Motor neuron (in vitro differentiated cells): Measurements from ENCODE around the gene PPAT. TPM values are rescaled to one million over a fixed set of nuclear protein-coding genes. Genes with fewer than 3 reads are reported as not detected.
A peak's percentile ranks its signal among the peaks of the same experiment; 100 is the strongest.

Experiments
- ATAC-seq, 8 experiments: fragments of 200-7000 bp; cut with Tn5 transposase; replicated peaks in 6 of 8; 2 replicates each; pipeline ENCODE4 v1.8.0; 2021; ENCODE audit warnings: mild to moderate bottlenecking in 8 of 8, moderate library complexity in 8 of 8
- H3K27ac ChIP-seq, 2 donors: fragments of 250-450 bp; sonication (Bioruptor Pico); 2 replicates each; pipeline ENCODE4 v1.9.0; 2021; ENCODE audit warnings: antibody characterized with exemption in 2 of 2, mild to moderate bottlenecking in 2 of 2, moderate library complexity in 1 of 2
- H3K4me1 ChIP-seq, 2 donors: fragments of 250-450 bp; sonication (Bioruptor Pico); replicated peaks in 1 of 2; 2 replicates each; pipeline ENCODE4 v1.6.1; 2021; ENCODE audit warnings: antibody characterized with exemption in 2 of 2, mild to moderate bottlenecking in 2 of 2, moderate library complexity in 1 of 2
- H3K4me3 ChIP-seq, 5 donors: fragments of 250-450 bp; sonication (Bioruptor Pico); 2 replicates each; pipeline ENCODE4 v1.9.0; 2021; ENCODE audit warnings: antibody characterized with exemption in 5 of 5, mild to moderate bottlenecking in 5 of 5, moderate library complexity in 4 of 5
- WGBS, 10 experiments: fragments of 450-650 bp; shearing (Covaris generic); methylation state at CpG; one replicate each; pipeline ENCODE4 v1.0.0; 2022; 5-methylcytosine and 5-hydroxymethylcytosine counted together
- in situ Hi-C, 9 experiments: fragments of 400-800 bp; cut with MboI; loops; one replicate each; pipeline ENCODE4 v1.15.0; 2021; ENCODE audit warnings: low sequenced_read_pairs in 9 of 9, low pct_unique_long_range_greater_than_20kb in 2 of 9; ENCODE audit not compliant: unreplicated experiment in 9 of 9
- total RNA-seq, 8 experiments: library from RNA; unstranded; fragments of 300-600 nt; gene quantifications; 2 replicates each; pipeline versions ENCODE4 v1.2.3 to v1.2.4, GENCODE V29; 2022

Gene PPAT
- total RNA-seq, 8 experiments from 2014 or later: 23.7 to 44.0 (median 29.9) TPM

DNA sequence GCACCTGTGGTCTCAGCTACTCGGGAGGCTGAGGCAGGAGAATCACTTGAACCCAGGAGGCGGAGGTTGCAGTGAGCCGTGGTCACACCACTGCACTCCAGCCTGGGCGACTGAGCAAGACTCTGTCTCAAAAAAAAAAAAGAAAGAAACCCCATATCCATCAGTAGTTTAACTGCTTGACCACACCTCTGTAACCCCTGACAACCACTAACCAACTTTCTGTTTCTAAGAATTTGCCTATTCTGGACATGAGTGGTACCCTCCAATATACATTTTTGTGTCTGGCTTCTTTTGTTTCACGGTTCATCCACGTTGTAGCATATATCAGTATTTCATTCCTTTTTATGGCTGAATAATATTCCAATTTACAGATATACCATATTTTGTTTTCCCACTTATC is 9.1 kb downstream of the PPAT start:
- no peak for ATAC-seq
- Histone ChIP-seq H3K27ac (no peak overlapping the region), H3K4me1 (no peaks in the 10 kb centered on the region), H3K4me3 (no peak overlapping the region)
- in situ Hi-C loops: no loop called here
- WGBS, 10 experiments: 92 to 100% (median 100%) methylated on average over 1 to 6 of the region's 6 CpGs; no CpG with 5 or more reads in 1 of the 10 experiments

DNA sequence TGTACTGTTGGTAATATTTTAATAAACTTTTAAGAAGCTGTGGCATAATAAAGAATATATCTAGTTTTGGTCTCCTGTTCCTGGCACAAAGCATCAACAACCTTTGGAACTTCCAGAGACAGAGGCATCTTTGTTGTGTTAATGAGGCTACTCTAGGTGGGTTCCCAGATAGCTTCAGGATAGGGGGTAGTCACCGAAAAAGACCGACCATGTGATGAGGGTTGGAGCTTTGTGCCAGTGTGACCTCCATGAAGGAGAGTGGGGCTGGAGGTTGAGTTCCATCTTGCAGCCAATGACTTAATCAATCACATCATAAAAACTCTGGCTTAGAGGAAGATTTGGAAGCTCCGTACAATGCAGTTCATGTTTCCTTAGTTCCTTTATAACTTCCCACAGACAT is 9.9 kb downstream of the PPAT start:
- ATAC-seq: no peak

DNA sequence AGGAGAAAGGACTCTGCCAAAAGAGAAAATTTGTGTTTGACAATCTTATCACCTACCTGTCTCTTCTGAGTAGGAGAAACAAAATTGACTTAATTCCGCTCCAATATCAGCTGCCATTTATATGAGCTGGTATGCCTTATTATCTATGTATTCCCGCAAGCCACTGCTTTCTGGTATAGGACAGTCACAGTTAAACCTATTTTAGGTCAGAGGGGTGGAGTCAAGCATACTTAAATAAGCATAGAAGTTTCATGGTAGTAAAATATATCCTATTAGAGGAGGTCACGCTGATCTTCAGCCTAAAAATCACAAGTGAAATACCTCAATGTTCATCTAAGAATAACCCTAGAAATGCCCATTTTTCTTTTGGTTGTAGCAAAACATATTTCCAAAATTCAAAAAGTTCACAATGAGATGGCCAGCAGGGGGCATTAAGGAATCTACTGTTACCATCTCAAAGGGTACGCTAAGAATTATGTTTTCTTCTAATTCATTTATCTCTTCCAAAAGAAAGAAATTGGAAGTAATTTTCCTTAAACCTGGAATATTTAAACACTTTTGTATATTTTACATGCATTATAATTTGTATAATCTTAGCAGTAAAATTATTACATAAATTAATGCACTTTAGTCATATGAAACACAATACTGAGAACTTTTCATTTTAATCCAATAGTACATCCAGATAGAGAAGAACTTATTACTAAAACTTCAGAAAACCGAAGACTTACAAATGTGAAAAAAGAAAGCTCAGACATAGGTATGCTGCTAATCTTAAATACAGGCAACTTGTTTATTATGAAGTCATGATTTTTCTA is 10.5 kb downstream of the PPAT start:
- H3K27ac ChIP-seq: no peak overlapping the region
- H3K4me3 ChIP-seq: no peak overlapping the region
- H3K4me1 ChIP-seq: no peaks in the 10 kb centered on the region
- in situ Hi-C loops: no loop called here
- ATAC-seq: peak in 1 of 8 experiments; percentile 24
- 55 to 100% (median 85%) methylated on average over 2 to 5 of the region's 5 CpGs for WGBS, 10 experiments

More for the DNA sequence above, 9.9 kb downstream of the PPAT start:
- Histone ChIP-seq H3K27ac (no peak overlapping the region), H3K4me3 (no peak overlapping the region), H3K4me1 (no peaks in the 10 kb centered on the region)
- 20 to 100% (median 90%) methylated on average over 1 to 3 of the region's 3 CpGs; no CpG with 5 or more reads in 3 of the 10 experiments for WGBS, 10 experiments
- in situ Hi-C loops: no loop called here

DNA sequence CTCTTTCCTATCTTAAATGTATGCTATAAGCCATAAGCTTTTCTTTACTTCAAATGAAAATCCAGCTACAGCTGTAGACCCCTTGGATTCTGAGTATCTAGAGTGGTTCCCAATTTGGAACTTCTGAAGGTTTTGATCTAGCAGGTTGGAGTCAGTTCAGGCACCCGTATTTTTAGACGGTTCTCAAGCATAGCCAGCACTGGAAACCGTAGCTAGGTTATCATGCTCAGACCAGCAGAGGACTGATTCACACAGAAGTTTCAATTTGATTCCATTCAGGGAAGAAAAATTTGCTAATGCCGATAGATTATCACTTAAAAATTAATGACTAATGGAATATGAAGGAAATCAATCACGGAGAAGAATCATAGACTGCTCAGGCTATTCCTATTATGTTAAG is 11.2 kb downstream of the PPAT start:
- in situ Hi-C loops: no loop called here
- WGBS, 10 experiments: 82 to 100% (median 93%) methylated on average over 1 to 5 of the region's 5 CpGs
- no peaks in the 10 kb centered on the region for H3K4me1 ChIP-seq
- ATAC-seq: no peak
- no peak overlapping the region for H3K4me3 ChIP-seq
- H3K27ac ChIP-seq: no peak overlapping the region

DNA sequence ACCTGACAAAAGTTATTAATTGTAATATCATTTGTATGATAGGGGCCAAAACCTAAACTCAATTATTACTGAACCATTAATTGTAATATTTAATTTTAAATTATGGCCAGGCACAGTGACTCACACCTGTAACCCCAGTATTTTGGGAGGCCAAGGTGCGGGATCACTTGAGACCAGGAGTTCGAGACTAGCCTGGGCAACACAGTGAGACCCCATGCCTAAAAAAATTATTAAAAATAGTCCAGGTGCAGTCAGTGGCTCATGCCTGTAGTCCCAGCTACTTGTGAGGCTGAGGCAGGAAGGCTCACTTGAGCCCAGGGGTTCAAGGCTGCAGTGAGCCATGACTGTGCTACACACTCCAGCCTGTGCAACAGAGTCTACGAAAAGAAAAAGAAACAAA is 18.0 kb downstream of the PPAT start:
- WGBS, 10 experiments: 80 to 100% (median 98%) methylated on average over 1 to 3 of the region's 3 CpGs; no CpG with 5 or more reads in 2 of the 10 experiments
- in situ Hi-C loops: no loop called here
- H3K4me3 ChIP-seq: no peak overlapping the region

DNA sequence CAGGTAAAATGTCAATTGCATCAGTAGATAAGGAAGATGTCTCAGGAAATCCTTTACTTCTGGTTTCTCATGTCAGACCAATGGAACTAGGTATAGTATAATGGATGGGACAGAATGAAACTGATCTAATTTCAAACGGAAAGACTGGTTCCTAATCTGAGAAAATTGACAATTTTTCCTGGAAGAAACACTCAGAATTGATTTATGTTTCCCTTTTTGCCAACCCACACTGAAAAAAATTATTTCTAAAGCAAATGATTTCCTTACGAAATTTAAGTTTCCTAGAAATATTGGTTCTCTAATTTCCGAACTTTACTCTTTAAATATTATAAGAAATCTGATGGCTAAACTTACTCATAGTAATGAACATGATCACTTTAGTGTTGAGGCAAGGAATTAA is 19.1 kb downstream of the PPAT start:
- in situ Hi-C loops: no loop called here

More for the DNA sequence above, 18.0 kb downstream of the PPAT start:
- H3K27ac ChIP-seq: no peak overlapping the region
- ATAC-seq: no peak
- H3K4me1 ChIP-seq: no peaks in the 10 kb centered on the region

DNA sequence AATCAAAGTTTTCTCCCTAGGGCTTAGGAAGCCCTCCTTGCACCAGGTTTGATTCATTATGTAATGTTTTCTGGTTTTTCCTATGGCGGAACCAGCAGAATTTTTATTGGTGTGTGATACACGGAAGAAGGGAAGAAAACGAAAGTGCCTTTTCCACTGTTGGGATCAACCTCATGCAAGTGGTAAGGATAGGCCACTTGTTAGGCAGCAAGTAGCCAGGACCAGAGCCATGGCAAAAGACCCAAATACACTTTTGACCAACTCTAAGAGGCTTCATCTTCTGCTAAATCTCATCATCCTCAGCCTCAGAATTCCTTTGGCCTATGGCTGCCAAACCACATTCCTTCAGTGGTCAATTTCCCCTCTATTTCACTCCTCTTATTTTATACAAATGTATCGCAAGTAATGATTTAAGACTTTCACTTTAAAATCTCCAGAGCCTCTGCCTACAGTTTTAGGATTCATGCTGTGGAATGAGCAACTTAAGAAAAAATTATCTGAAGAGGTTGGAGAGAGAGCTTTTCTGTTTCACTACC is 21.2 kb downstream of the PPAT start:
- Histone ChIP-seq H3K27ac (no peak overlapping the region), H3K4me3 (no peak overlapping the region), H3K4me1 (peaks cover 4 to 20% of the 10 kb centered on the region in 2 donors)
- ATAC-seq: no peak
- WGBS, 10 experiments: 64 to 100% (median 90%) methylated on average over 1 to 4 of the region's 4 CpGs; no CpG with 5 or more reads in 3 of the 10 experiments
- in situ Hi-C loops: no loop called here

More for the DNA sequence above, 19.1 kb downstream of the PPAT start:
- H3K4me1 ChIP-seq: peaks cover 3 to 5% of the 10 kb centered on the region in 2 donors
- H3K4me3 ChIP-seq: no peak overlapping the region
- ATAC-seq: no peak
- 51 to 90% (median 83%) methylated on average over 2 to 3 of the region's 3 CpGs; no CpG with 5 or more reads in 2 of the 10 experiments for WGBS, 10 experiments
- H3K27ac ChIP-seq: no peak overlapping the region

DNA sequence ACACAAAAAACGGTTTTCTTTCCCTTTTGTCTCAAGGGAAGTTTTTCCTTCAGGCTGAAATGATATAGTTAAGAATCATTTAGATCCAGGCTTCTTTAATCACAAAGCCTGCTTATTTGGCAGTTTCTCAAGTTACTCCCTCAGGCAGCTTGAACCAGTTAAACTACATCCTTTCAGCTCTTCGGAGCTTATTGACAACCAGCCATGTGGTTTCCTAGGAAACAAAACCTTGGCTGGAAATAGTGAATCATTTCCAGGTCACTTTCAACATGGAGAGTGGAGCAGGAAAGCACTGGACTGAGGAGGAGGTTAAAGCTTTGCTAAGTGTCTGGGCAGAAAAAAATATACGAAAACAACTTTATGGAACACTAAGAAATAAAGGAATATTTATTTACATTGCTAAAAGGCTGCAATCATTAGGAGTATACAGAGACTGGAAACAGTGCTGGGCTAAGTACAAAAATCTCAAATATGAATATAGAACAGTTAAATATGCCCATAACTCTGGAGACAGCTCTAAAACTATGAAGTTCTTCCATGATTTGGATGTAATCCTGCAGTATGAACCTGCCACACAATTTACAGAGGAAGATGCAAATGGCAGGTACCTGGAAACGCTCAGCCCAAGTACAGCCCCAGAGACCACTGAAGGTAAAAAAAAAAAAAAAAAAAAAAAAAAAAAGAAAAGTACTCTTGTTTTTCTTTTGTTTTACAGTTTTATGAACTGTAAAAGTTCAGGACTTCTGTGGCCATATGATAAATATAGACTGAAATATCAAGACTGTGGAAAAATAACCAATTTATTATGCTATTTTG is 25.0 kb downstream of the PPAT start:
- Histone ChIP-seq H3K4me3 (peak overlapping the region; percentile 18 to 29 (median 25)), H3K27ac (peak overlapping the region; percentile 19 to 72), H3K4me1 (peaks cover 4 to 22% of the 10 kb centered on the region in 2 donors)
- in situ Hi-C loops: no loop called here
- ATAC-seq: peak; percentile 98 to 100 (median 99)
- 0 to 17% (median 7%) methylated on average over 2 to 4 of the region's 4 CpGs for WGBS, 10 experiments

DNA sequence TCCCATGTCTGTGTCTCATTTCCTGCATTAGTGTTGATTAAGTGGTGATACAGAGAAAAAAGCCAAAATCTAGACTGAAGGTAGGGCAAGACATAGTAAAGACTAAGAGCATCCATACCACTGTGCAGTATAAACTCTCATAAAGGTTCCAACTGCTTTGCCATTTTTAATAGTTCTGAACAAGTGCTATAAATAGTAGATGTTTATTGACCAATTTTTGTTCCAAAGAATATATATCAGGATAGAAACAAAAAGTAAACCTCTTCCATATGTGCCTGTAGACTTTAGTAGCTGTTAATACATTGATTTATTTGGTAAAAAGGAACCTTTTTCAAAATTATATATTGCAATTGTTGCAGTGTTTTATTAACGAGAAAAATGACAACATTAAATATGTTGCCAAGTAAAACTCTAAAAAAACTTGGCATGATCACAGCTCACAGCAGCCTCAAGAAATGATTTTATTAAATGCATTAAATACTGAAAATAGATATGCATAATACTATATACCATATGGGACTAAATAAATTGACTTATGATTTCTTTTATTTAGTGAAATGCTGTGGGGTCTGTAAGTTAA is 25.8 kb downstream of the PPAT start:
- 9 to 87% (median 20%) methylated on average over 1 of the region's 1 CpG; no CpG with 5 or more reads in 3 of the 10 experiments for WGBS, 10 experiments
- no peak overlapping the region for H3K4me3 ChIP-seq
- H3K27ac ChIP-seq: peak overlapping the region in 1 of 2 donors; percentile 39
- no peak for ATAC-seq
- H3K4me1 ChIP-seq: peaks cover 4 to 22% of the 10 kb centered on the region in 2 donors
- in situ Hi-C loops: no loop called here

DNA sequence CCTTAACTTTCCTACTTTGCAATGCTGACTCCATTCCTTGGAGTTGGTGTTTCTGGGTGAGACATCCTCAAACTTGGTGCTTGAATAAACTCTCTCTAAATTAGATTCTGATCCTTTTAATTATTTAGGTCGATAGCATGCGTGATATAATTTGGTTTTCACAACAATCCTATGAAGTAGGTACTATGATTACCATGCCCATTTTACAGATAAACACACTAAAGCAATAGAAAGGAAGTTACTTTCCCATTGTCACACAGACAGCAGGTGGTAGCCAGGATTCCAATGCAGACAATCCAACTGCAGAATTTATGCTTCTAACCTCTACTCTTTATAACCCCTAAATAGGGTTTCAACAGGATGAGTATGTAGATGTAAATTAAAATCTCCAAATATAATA is 26.4 kb downstream of the PPAT start:
- no peak overlapping the region for H3K27ac ChIP-seq
- no peak overlapping the region for H3K4me3 ChIP-seq
- 80 to 100% (median 100%) methylated on average over 1 to 2 of the region's 2 CpGs; no CpG with 5 or more reads in 3 of the 10 experiments for WGBS, 10 experiments
- in situ Hi-C loops: no loop called here
- ATAC-seq: no peak
- peaks cover 4 to 22% of the 10 kb centered on the region in 2 donors for H3K4me1 ChIP-seq

DNA sequence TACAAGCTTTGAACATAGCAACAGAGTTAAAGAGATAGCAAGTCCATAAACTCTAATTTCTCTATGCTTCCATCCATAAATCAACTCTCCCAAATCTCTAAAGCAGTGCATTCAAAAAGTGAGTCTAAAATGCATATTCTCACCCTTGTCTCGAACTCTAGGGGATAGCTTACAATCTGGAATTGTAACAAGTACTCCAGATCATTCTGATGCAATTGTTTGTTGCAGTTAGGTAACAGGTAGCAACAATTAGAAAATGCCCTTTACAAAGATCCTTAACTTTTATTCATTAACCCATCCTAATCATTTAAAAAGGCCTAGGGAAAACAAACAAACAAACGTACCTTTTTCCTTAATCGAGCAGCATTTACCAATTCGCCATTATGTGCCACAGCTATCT is 29.3 kb downstream of the PPAT start:
- no peak for ATAC-seq
- no peak overlapping the region for H3K4me3 ChIP-seq
- peaks cover 0 to 14% of the 10 kb centered on the region in 2 donors for H3K4me1 ChIP-seq
- in situ Hi-C loops: no loop called here
- H3K27ac ChIP-seq: no peak overlapping the region
- 83 to 100% (median 95%) methylated on average over 1 to 4 of the region's 4 CpGs; no CpG with 5 or more reads in 1 of the 10 experiments for WGBS, 10 experiments

DNA sequence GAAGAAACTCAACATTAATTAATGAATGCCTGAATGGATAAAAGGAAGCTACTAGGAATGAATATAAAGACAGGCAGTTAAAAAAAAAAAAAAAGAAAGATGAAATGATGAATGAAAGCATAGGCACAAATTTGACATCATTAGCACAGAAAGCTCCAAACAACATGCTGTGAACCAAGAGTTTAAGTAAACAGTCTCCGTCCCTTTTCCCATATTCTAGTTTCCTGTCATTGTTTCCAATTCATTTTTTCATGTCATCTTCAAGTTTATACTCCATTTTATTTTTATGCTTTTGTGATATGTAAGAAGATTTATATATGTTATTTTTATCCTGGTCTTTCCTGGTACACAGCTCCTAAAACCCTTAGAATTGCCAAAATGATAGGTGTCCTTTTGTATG is 30.4 kb downstream of the PPAT start:
- in situ Hi-C loops: no loop called here
- 91 to 100% (median 100%) methylated on average over 1 of the region's 1 CpG; no CpG with 5 or more reads in 1 of the 10 experiments for WGBS, 10 experiments
- H3K27ac ChIP-seq: no peak overlapping the region
- H3K4me1 ChIP-seq: peaks cover 0 to 9% of the 10 kb centered on the region in 2 donors
- H3K4me3 ChIP-seq: no peak overlapping the region
- no peak for ATAC-seq

DNA sequence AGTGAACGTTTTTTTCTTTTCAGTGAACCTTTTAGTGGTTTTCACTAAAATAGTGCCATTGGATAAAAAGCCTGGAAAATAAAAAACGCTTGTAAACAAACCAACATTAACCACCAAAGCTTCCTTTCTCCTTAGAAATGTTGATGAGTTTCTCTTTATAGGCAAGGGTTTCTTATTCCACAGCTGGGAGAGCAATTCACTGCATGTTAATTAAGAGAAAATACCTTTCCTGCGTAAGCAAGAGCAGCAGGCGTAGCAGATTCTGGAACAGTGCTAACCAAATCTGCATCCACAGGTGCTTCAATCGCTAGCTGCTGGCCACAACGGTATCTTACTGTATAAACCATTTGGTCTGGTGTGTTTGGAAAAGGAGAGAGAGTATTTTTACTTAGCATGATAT is 34.9 kb downstream of the PPAT start:
- ATAC-seq: no peak
- Histone ChIP-seq H3K4me3 (no peak overlapping the region), H3K4me1 (no peaks in the 10 kb centered on the region), H3K27ac (no peak overlapping the region)
- WGBS, 10 experiments: 47 to 91% (median 62%) methylated on average over 4 to 6 of the region's 6 CpGs
- in situ Hi-C loops: no loop called here
